ENCODE data around the gene AASDH. TPM values are rescaled to one million over a fixed set of nuclear protein-coding genes. Genes with fewer than 3 reads are reported as not detected.
A peak's percentile ranks its signal among the peaks of the same experiment; 100 is the strongest.

AASDH gene
- total RNA-seq, 1 experiment from 2014 or later, result 8.8 TPM

GRCh38 chr4:56320293-56320692 is 67.0 kb downstream of the AASDH start:
- no peaks in the 10 kb centered on the region for H3K27me3 ChIP-seq (ENCODE audit: low read length)
- DNase-seq, result peak; percentile 72
- peak; percentile 54 for ATAC-seq

GRCh38 chr4:56318555-56318954 is 68.7 kb downstream of the AASDH start:
- H3K36me3 ChIP-seq (ENCODE audit: low read depth, low read length), result no peaks in the 10 kb centered on the region
- no peak overlapping the region for H3K4me3 ChIP-seq (ENCODE audit: low read length)
- H2AFZ ChIP-seq (ENCODE audit: low read length), result no peak overlapping the region
- no peak for TF ChIP-seq CTCF (conservative IDR thresholded peaks at IDR 0.05; ENCODE audit: low read depth, low read length)
- no peak for TF ChIP-seq EZH2 (IDR thresholded peaks at IDR 0.05; ENCODE audit: low read length, unreplicated experiment)
- no peak for TF ChIP-seq EZH2phosphoT487 (IDR thresholded peaks at IDR 0.05; ENCODE audit: borderline replicate concordance, low read length)
- no peaks in the 10 kb centered on the region for H3K9me2 ChIP-seq (replicated peaks; ENCODE audit: low read length)
- H3K79me2 ChIP-seq (ENCODE audit: low read length), result no peaks in the 10 kb centered on the region
- H3K4me1 ChIP-seq (ENCODE audit: insufficient read depth, low read length), result no peaks in the 10 kb centered on the region
- 0 out of 2 replicates have a peak, but pooled peaks cover 6% of the 10 kb centered on the region for H3K27me3 ChIP-seq (ENCODE audit: low read length)
- ChIA-PET POLR2A (ENCODE audit: unreplicated experiment) (no interaction called here), CTCF (no interaction called here)
- BruUV-seq (replicated peaks), result no TSS peak
- H4K20me1 ChIP-seq (ENCODE audit: low read length), result no peaks in the 10 kb centered on the region
- H3K27ac ChIP-seq (ENCODE audit: low read length), result no peak overlapping the region
- no peaks in the 10 kb centered on the region for H3K9me3 ChIP-seq (ENCODE audit: low read length)
- intact Hi-C loops (cut with micrococcal nuclease), result no loop called here
- no peak for ATAC-seq
- no peak overlapping the region for H3K4me2 ChIP-seq (ENCODE audit: low read length)
- H3K9ac ChIP-seq (ENCODE audit: low read length), result no peak overlapping the region
- H3F3A ChIP-seq (ENCODE audit: low read length, unreplicated experiment), result no peaks in the 10 kb centered on the region
- DNase-seq, result no peak

More at GRCh38 chr4:56320293-56320692, 67.0 kb downstream of the AASDH start:
- no peaks in the 10 kb centered on the region for H3F3A ChIP-seq (ENCODE audit: low read length, unreplicated experiment)
- no peaks in the 10 kb centered on the region for H3K79me2 ChIP-seq (ENCODE audit: low read length)
- no peaks in the 10 kb centered on the region for H4K20me1 ChIP-seq (ENCODE audit: low read length)
- no peak overlapping the region for H3K9ac ChIP-seq (ENCODE audit: low read length)
- no peak for TF ChIP-seq EZH2phosphoT487 (IDR thresholded peaks at IDR 0.05; ENCODE audit: borderline replicate concordance, low read length)
- TF ChIP-seq EZH2 (IDR thresholded peaks at IDR 0.05; ENCODE audit: low read length, unreplicated experiment), result no peak
- TF ChIP-seq CTCF (conservative IDR thresholded peaks at IDR 0.05; ENCODE audit: low read depth, low read length), result no peak
- H3K9me3 ChIP-seq (ENCODE audit: low read length), result no peaks in the 10 kb centered on the region
- POLR2A ChIA-PET (ENCODE audit: unreplicated experiment), result no interaction called here
- no peaks in the 10 kb centered on the region for H3K36me3 ChIP-seq (ENCODE audit: low read depth, low read length)
- no peak overlapping the region for H3K4me3 ChIP-seq (ENCODE audit: low read length)
- no peaks in the 10 kb centered on the region for H3K9me2 ChIP-seq (replicated peaks; ENCODE audit: low read length)
- no peak overlapping the region for H2AFZ ChIP-seq (ENCODE audit: low read length)
- H3K4me1 ChIP-seq (ENCODE audit: insufficient read depth, low read length), result no peaks in the 10 kb centered on the region
- intact Hi-C loops (cut with micrococcal nuclease), result loop anchor here (10.0 kb wide), 1 partner anchor 225 kb away; no protein-coding TSS in a partner anchor
- CTCF ChIA-PET, result no interaction called here
- no peak overlapping the region for H3K27ac ChIP-seq (ENCODE audit: low read length)
- H3K4me2 ChIP-seq (ENCODE audit: low read length), result no peak overlapping the region
- no TSS peak for BruUV-seq (replicated peaks)

- no peaks in the 10 kb centered on the region for H4K20me1 ChIP-seq (ENCODE audit: low read length)
- no peaks in the 10 kb centered on the region for H3K36me3 ChIP-seq (ENCODE audit: low read depth, low read length)
- no peak for TF ChIP-seq CTCF (conservative IDR thresholded peaks at IDR 0.05; ENCODE audit: low read depth, low read length)
- TF ChIP-seq EZH2phosphoT487 (IDR thresholded peaks at IDR 0.05; ENCODE audit: borderline replicate concordance, low read length), result no peak
- TF ChIP-seq EZH2 (IDR thresholded peaks at IDR 0.05; ENCODE audit: low read length, unreplicated experiment), result no peak
- no peak overlapping the region for H3K4me2 ChIP-seq (ENCODE audit: low read length)
- H3F3A ChIP-seq (ENCODE audit: low read length, unreplicated experiment), result no peaks in the 10 kb centered on the region
- no peaks in the 10 kb centered on the region for H3K4me1 ChIP-seq (ENCODE audit: insufficient read depth, low read length)
- H3K4me3 ChIP-seq (ENCODE audit: low read length), result no peak overlapping the region
- ChIA-PET CTCF (no interaction called here), POLR2A (ENCODE audit: unreplicated experiment) (no interaction called here)
- no peaks in the 10 kb centered on the region for H3K79me2 ChIP-seq (ENCODE audit: low read length)
- no peaks in the 10 kb centered on the region for H3K9me2 ChIP-seq (replicated peaks; ENCODE audit: low read length)
- no peak overlapping the region for H3K9ac ChIP-seq (ENCODE audit: low read length)
- intact Hi-C loops (cut with micrococcal nuclease), result no loop called here
- ATAC-seq (no peak), DNase-seq (no peak)
- no peaks in the 10 kb centered on the region for H3K9me3 ChIP-seq (ENCODE audit: low read length)
- H3K27me3 ChIP-seq (ENCODE audit: low read length), result 0 out of 2 replicates have a peak, but pooled peaks cover 6% of the 10 kb centered on the region
- no peak overlapping the region for H3K27ac ChIP-seq (ENCODE audit: low read length)
- BruUV-seq (replicated peaks), result no TSS peak
- H2AFZ ChIP-seq (ENCODE audit: low read length), result no peak overlapping the region
Measured at GRCh38 chr4:56317749-56318148, 69.5 kb downstream of the AASDH start.
